Hematopoietic multipotent progenitor cell treated with erythropoietin and hydrocortisone succinate and interleukin-3 and kit ligand, for 8 days (in vitro differentiated cells): ENCODE results near the gene COX14.
A peak's percentile ranks its signal among the peaks of the same experiment; 100 is the strongest.
"Not testable (repeated sequence)": the region's sequence is repeated elsewhere in the genome, so short reads cannot be mapped to it uniquely, and the experiment has no call there.

Experiments used
- DNase-seq: peaks from one replicate; pipeline ENCODE4 v3.0.0-alpha.2; 2015

Gene COX14

GRCh38 chr12:50111693-50112455, at the start of gene COX14:
COX14 (plus strand) TSS chr12:50112236; CDS start chr12:50120044, 7,808 bp downstream.
- DNase-seq, result peak; percentile 99

GRCh38 chr12:50062728-50063460, 49.1 kb upstream of the COX14 start:
- DNase-seq, result no peak

GRCh38 chr12:50065726-50066310, 46.2 kb upstream of the COX14 start:
- DNase-seq, result no peak

- no peak for DNase-seq
Measured at GRCh38 chr12:50066402-50066801, 45.6 kb upstream of the COX14 start.

GRCh38 chr12:50069069-50069468, 43.0 kb upstream of the COX14 start:
- no peak for DNase-seq

GRCh38 chr12:50069539-50069938, 42.5 kb upstream of the COX14 start:
- DNase-seq, result no peak

GRCh38 chr12:50070314-50071060, 41.5 kb upstream of the COX14 start:
- peak; percentile 76 for DNase-seq

GRCh38 chr12:50072198-50072907, 39.7 kb upstream of the COX14 start:
- no peak for DNase-seq

- DNase-seq, result no peak
Measured at GRCh38 chr12:50073206-50073605, 38.8 kb upstream of the COX14 start.

- DNase-seq, result no peak
Measured at GRCh38 chr12:50073712-50074111, 38.3 kb upstream of the COX14 start.

- DNase-seq, result peak; percentile 79
Measured at GRCh38 chr12:50074936-50075807, 36.9 kb upstream of the COX14 start.

GRCh38 chr12:50075808-50076170, 36.2 kb upstream of the COX14 start:
- no peak for DNase-seq

- no peak for DNase-seq
Measured at GRCh38 chr12:50077099-50077498, 34.9 kb upstream of the COX14 start.

GRCh38 chr12:50078281-50078680, 33.8 kb upstream of the COX14 start:
- no peak for DNase-seq

GRCh38 chr12:50079771-50080170, 32.3 kb upstream of the COX14 start:
- no peak for DNase-seq

GRCh38 chr12:50081096-50081808, 30.8 kb upstream of the COX14 start:
- DNase-seq, result no peak

- DNase-seq, result no peak
Measured at GRCh38 chr12:50082644-50083043, 29.4 kb upstream of the COX14 start.

GRCh38 chr12:50083301-50083700, 28.7 kb upstream of the COX14 start:
- no peak for DNase-seq

GRCh38 chr12:50084409-50084774, 27.6 kb upstream of the COX14 start:
- not testable (repeated sequence) for DNase-seq

- peak; percentile 93 for DNase-seq
Measured at GRCh38 chr12:50084775-50085614, 27.0 kb upstream of the COX14 start, which contains the start of gene SMARCD1. SMARCD1 (plus strand) TSS chr12:50085342; CDS start chr12:50085370, 28 bp downstream.
